NCI-H2196 (cell line): ENCODE measurements around the gene ARHGEF2.
"Not testable (repeated sequence)": the region's sequence is repeated elsewhere in the genome, so short reads cannot be mapped to it uniquely, and the experiment has no call there.

Experiments used
- DNase-seq: peaks from one replicate; lab custom pipeline; 2025; ENCODE audit not compliant: unreplicated experiment; lab: John Stamatoyannopoulos, UW

ARHGEF2 gene

GRCh38 chr1:155946633-155947219 lies 31.6 kb downstream of the ARHGEF2 start:
- no peak for DNase-seq

- no peak for DNase-seq
Observed at GRCh38 chr1:155944444-155944799, 33.9 kb downstream of the ARHGEF2 start.

- no peak for DNase-seq
Observed at GRCh38 chr1:155942578-155943141, 35.7 kb downstream of the ARHGEF2 start.

GRCh38 chr1:155941845-155942531 lies 36.4 kb downstream of the ARHGEF2 start:
- DNase-seq: no peak

- no peak for DNase-seq
Observed at GRCh38 chr1:155940993-155941844, 37.1 kb downstream of the ARHGEF2 start, which contains the start of gene RXFP4. RXFP4 (plus strand) TSS chr1:155941638; CDS start chr1:155941710, 72 bp downstream.

- peak; percentile 22 for DNase-seq
Observed at GRCh38 chr1:155940482-155940992, 37.8 kb downstream of the ARHGEF2 start.

- DNase-seq: peak; percentile 66
Observed at GRCh38 chr1:155938220-155938627, 40.1 kb downstream of the ARHGEF2 start.

- no peak for DNase-seq
Observed at GRCh38 chr1:155934936-155935590, 43.3 kb downstream of the ARHGEF2 start.

- peak; percentile 97 for DNase-seq
Observed at GRCh38 chr1:155934097-155934935, 44.0 kb downstream of the ARHGEF2 start, which contains the start of gene KHDC4. KHDC4 (minus strand) TSS chr1:155934413; CDS start chr1:155934373, 40 bp downstream.

- DNase-seq: no peak
Observed at GRCh38 chr1:155933591-155934096, 44.7 kb downstream of the ARHGEF2 start.

- no peak for DNase-seq
Observed at GRCh38 chr1:155932487-155932886, 45.9 kb downstream of the ARHGEF2 start.

GRCh38 chr1:155932081-155932480 lies 46.3 kb downstream of the ARHGEF2 start:
- no peak for DNase-seq

GRCh38 chr1:155931332-155932038 lies 46.9 kb downstream of the ARHGEF2 start:
- DNase-seq: no peak

- DNase-seq: not testable (repeated sequence)
Observed at GRCh38 chr1:155930725-155931124, 47.6 kb downstream of the ARHGEF2 start.

- no peak for DNase-seq
Observed at GRCh38 chr1:155929057-155929456, 49.3 kb downstream of the ARHGEF2 start.

GRCh38 chr1:155925506-155925905 lies 52.8 kb downstream of the ARHGEF2 start:
- no peak for DNase-seq

GRCh38 chr1:155920717-155921116 lies 57.6 kb downstream of the ARHGEF2 start:
- no peak for DNase-seq

GRCh38 chr1:155919801-155920200 lies 58.5 kb downstream of the ARHGEF2 start:
- no peak for DNase-seq

GRCh38 chr1:155918660-155919059 lies 59.7 kb downstream of the ARHGEF2 start:
- no peak for DNase-seq
